ENCODE results near the gene PTPRE.

The PTPRE gene

GRCh38 chr10:127913368-127913759 lies 6.5 kb downstream of the PTPRE start:
- H3K27ac ChIP-seq (replicated peaks) = no peak overlapping the region
- H3K4me3 ChIP-seq (replicated peaks; ENCODE audit: insufficient read depth, low read length) = no peak overlapping the region
- DNase-seq (ENCODE audit: low read depth in 1 of 2, low spot score in 1 of 2) = no peak
- TF ChIP-seq GABPA (IDR thresholded peaks at IDR 0.05; ENCODE audit: low read depth) = no peak
- TF ChIP-seq POLR2AphosphoS5 (IDR thresholded peaks at IDR 0.05; ENCODE audit: low read depth) = no peak
- TF ChIP-seq CTCF (IDR thresholded peaks at IDR 0.05; ENCODE audit: insufficient read depth, low read length) = no peak
- TF ChIP-seq SPI1 (IDR thresholded peaks at IDR 0.05; ENCODE audit: borderline replicate concordance, low read depth) = no peak
- TF ChIP-seq REST (IDR thresholded peaks at IDR 0.05; ENCODE audit: insufficient replicate concordance, low read depth) = no peak
- H3K27me3 ChIP-seq (ENCODE audit: insufficient read depth, poor library complexity, severe bottlenecking) = peaks cover 5% of the 10 kb centered on the region

GRCh38 chr10:127915324-127915723 lies 8.4 kb downstream of the PTPRE start:
- Histone ChIP-seq H3K27me3 (ENCODE audit: insufficient read depth, poor library complexity, severe bottlenecking) (no peaks in the 10 kb centered on the region), H3K4me3 (replicated peaks; ENCODE audit: insufficient read depth, low read length) (no peak overlapping the region), H3K27ac (replicated peaks) (no peak overlapping the region)
- DNase-seq (ENCODE audit: low read depth in 1 of 2, low spot score in 1 of 2) = no peak
- no peak for TF ChIP-seq CTCF (IDR thresholded peaks at IDR 0.05; ENCODE audit: insufficient read depth, low read length)
- no peak for TF ChIP-seq SPI1 (IDR thresholded peaks at IDR 0.05; ENCODE audit: borderline replicate concordance, low read depth)
- no peak for TF ChIP-seq REST (IDR thresholded peaks at IDR 0.05; ENCODE audit: insufficient replicate concordance, low read depth)
- no peak for TF ChIP-seq GABPA (IDR thresholded peaks at IDR 0.05; ENCODE audit: low read depth)
- no peak for TF ChIP-seq POLR2AphosphoS5 (IDR thresholded peaks at IDR 0.05; ENCODE audit: low read depth)

GRCh38 chr10:127916826-127917225 lies 9.9 kb downstream of the PTPRE start:
- no peak for DNase-seq (ENCODE audit: low read depth in 1 of 2, low spot score in 1 of 2)
- no peak for TF ChIP-seq GABPA (IDR thresholded peaks at IDR 0.05; ENCODE audit: low read depth)
- no peak for TF ChIP-seq POLR2AphosphoS5 (IDR thresholded peaks at IDR 0.05; ENCODE audit: low read depth)
- no peak for TF ChIP-seq SPI1 (IDR thresholded peaks at IDR 0.05; ENCODE audit: borderline replicate concordance, low read depth)
- TF ChIP-seq CTCF (IDR thresholded peaks at IDR 0.05; ENCODE audit: insufficient read depth, low read length) = no peak
- no peak for TF ChIP-seq REST (IDR thresholded peaks at IDR 0.05; ENCODE audit: insufficient replicate concordance, low read depth)
- H3K27me3 ChIP-seq (ENCODE audit: insufficient read depth, poor library complexity, severe bottlenecking) = no peaks in the 10 kb centered on the region
- H3K27ac ChIP-seq (replicated peaks) = no peak overlapping the region
- no peak overlapping the region for H3K4me3 ChIP-seq (replicated peaks; ENCODE audit: insufficient read depth, low read length)

Measured in HL-60 (cell line).